Uterus (tissue), 4 donors: ENCODE measurements around the gene MAIP1. TPM values are rescaled to one million over a fixed set of nuclear protein-coding genes. Genes with fewer than 3 reads are reported as not detected.

Experiments
- DNase-seq, 2 donors: peaks; one replicate each; pipeline ENCODE4 v3.0.0-alpha.2; 2019 to 2020
- H3K27ac ChIP-seq, 2 donors: fragments of 200-600 bp; sonication (generic); 1 replicate in 1 of 2; 2 replicates in 1 of 2; pipeline ENCODE4 v1.5.1; 2016 to 2018
- H3K27me3 ChIP-seq, 2 donors: fragments of 200-600 bp; sonication (generic); one replicate each; pipeline ENCODE4 v1.5.1; 2018 to 2019; ENCODE audit warnings: control low read depth in 1 of 2
- H3K36me3 ChIP-seq, 2 donors: fragments of 200-600 bp; sonication (generic); one replicate each; pipeline ENCODE4 v1.5.1; 2019; ENCODE audit warnings: control low read depth in 1 of 2
- H3K4me1 ChIP-seq, 2 donors: fragments of 200-600 bp; sonication (generic); one replicate each; pipeline ENCODE4 v1.5.1; 2018 to 2019; ENCODE audit warnings: control low read depth in 1 of 2
- H3K4me3 ChIP-seq, 2 donors: fragments of 200-600 bp; sonication (generic); 1 replicate in 1 of 2; 2 replicates in 1 of 2; pipeline ENCODE4 v1.5.1; 2018 to 2019; ENCODE audit warnings: mild to moderate bottlenecking in 1 of 2
- H3K9me3 ChIP-seq, 2 donors: fragments of 200-600 bp; sonication (generic); one replicate each; pipeline ENCODE4 v1.5.1; 2019; ENCODE audit warnings: control low read depth in 1 of 2
- POLR2A ChIP-seq, 2 donors: fragments of 450-650 bp; IDR thresholded peaks; one replicate each; pipeline ENCODE4 v1.6.1; 2016; ENCODE audit warnings: antibody characterized with exemption in 2 of 2, mild to moderate bottlenecking in 1 of 2, moderate library complexity in 1 of 2
- intact Hi-C: fragments of 100-400 bp; cut with DNase I; formaldehyde crosslinking; loops from one replicate; pipeline ENCODE4 v1.15.1; 2023; ENCODE audit warnings: low total_unique reads
- total RNA-seq, 4 donors: library from RNA; depleted of rRNA in 3 of 4; stranded (reverse); fragments of >200 nt in 3 of 4; gene quantifications; one replicate each; pipeline versions ENCODE4 v1.1.0 to v1.2.4, GENCODE V29; 2014 to 2023
- TF ChIP-seq, protein P1 (sequence below), 4 experiments: fragments of 200-600 bp in 2 of 4; fragments of 450-650 bp in 2 of 4; sonication (generic) in 2 of 4; IDR thresholded peaks; one replicate each; pipeline ENCODE4 v1.5.1; 2016 to 2019; ENCODE audit warnings: antibody characterized with exemption in 4 of 4, mild to moderate bottlenecking in 2 of 4, moderate library complexity in 1 of 4
- donor health status: DM: yes; HTN: yes; CAD: no.

The MAIP1 gene
- total RNA-seq, 4 donors from 2014 or later = 14.9 to 44.1 (median 16.4) TPM

DNA sequence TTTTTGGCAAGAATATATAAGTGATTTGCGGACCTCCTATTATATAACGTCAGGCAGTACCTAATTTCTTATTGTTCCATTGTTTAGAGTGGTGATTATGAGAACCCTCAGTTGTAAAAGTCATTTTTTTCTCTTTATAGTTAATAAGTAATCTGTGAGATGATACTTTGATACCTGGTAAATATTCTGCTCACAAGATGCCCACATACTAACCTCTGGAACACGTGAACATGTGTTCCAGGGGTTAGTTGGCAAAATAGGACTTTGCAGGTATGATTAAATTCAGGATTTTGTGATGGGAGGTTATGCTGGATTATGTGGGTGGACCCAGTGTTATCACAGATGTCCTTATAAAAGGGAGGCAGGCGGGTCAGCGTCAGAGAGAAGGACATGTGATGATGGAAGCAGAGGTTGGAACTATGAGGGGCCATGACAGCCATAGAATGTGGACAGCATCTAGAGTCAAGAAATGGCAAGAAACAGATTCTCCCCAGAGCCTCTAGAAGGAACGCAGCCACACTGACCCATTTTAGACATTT lies 16.8 kb downstream of the MAIP1 start:
- Histone ChIP-seq H3K4me3 (no peak overlapping the region), H3K36me3 (no peaks in the 10 kb centered on the region), H3K27me3 (no peaks in the 10 kb centered on the region), H3K4me1 (no peaks in the 10 kb centered on the region), H3K9me3 (no peaks in the 10 kb centered on the region), H3K27ac (no peak overlapping the region)
- intact Hi-C loops = no loop called here
- no peak for DNase-seq
- TF ChIP-seq, protein P1, sequence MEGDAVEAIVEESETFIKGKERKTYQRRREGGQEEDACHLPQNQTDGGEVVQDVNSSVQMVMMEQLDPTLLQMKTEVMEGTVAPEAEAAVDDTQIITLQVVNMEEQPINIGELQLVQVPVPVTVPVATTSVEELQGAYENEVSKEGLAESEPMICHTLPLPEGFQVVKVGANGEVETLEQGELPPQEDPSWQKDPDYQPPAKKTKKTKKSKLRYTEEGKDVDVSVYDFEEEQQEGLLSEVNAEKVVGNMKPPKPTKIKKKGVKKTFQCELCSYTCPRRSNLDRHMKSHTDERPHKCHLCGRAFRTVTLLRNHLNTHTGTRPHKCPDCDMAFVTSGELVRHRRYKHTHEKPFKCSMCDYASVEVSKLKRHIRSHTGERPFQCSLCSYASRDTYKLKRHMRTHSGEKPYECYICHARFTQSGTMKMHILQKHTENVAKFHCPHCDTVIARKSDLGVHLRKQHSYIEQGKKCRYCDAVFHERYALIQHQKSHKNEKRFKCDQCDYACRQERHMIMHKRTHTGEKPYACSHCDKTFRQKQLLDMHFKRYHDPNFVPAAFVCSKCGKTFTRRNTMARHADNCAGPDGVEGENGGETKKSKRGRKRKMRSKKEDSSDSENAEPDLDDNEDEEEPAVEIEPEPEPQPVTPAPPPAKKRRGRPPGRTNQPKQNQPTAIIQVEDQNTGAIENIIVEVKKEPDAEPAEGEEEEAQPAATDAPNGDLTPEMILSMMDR (IDR thresholded peaks at IDR 0.05) = no peak
- no peak for TF ChIP-seq POLR2A (IDR thresholded peaks at IDR 0.05)

DNA sequence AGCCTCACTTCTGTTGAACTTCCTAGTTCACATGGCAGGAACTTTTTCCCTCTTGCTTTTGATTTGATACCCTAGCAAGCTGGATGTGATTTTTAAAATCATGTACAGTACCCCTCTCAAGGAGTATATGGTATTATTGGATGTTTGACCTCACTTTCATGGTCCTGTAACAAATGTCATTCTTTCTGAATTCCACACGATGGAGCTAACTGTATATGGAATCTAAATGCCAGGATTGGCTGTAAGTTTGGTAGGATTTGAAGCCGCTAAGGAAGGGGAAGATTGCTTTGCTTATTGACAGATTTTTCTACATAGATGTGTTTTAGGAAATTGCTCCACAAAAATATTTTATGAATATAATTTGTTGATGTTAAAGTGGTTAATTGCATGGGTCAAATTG lies 18.3 kb downstream of the MAIP1 start:
- Histone ChIP-seq H3K36me3 (no peaks in the 10 kb centered on the region), H3K9me3 (no peaks in the 10 kb centered on the region), H3K4me1 (no peaks in the 10 kb centered on the region), H3K4me3 (no peak overlapping the region), H3K27me3 (no peaks in the 10 kb centered on the region), H3K27ac (no peak overlapping the region)
- no peak for DNase-seq
- intact Hi-C loops = no loop called here
- TF ChIP-seq, protein P1 (IDR thresholded peaks at IDR 0.05) = peak; percentile 24 to 57 (median 30)
- TF ChIP-seq POLR2A (IDR thresholded peaks at IDR 0.05) = no peak

DNA sequence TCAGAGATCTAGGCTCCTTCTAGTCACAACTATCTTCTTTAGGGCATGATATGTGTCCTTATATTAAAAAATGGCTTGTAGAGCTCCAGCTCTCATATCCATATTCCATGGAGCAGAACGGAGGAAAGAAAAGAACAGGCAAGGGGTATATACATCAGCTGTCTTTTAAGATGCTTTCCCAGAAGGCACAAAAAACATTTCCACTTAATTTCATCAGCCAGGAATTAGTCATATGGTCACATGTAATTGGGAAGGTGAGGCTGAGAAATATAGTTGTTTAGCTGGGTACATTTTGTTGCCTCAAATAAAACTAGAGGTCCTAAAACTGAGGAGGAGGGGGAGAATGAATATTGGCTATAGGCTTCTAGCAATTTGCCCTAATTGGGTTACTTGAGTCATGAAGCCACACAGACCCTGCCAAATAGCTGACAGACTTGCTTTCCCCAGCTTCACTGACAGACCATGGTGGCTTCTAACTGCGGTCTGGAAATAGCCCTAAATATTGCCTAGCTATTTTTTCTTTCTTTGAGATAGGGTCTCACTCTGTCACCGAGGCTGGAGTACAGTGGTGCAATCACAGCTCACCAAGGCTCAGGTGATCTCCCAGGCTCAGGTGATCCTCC lies 20.0 kb downstream of the MAIP1 start:
- no peak for DNase-seq
- no peaks in the 10 kb centered on the region for H3K9me3 ChIP-seq
- TF ChIP-seq, protein P1 (IDR thresholded peaks at IDR 0.05) = no peak
- TF ChIP-seq POLR2A (IDR thresholded peaks at IDR 0.05) = no peak
- intact Hi-C loops = no loop called here
- no peak overlapping the region for H3K27ac ChIP-seq
- no peaks in the 10 kb centered on the region for H3K4me1 ChIP-seq
- no peak overlapping the region for H3K4me3 ChIP-seq
- no peaks in the 10 kb centered on the region for H3K36me3 ChIP-seq
- H3K27me3 ChIP-seq = no peaks in the 10 kb centered on the region

GRCh38 chr2:199977984-199978415 lies 22.6 kb downstream of the MAIP1 start:
- Histone ChIP-seq H3K27ac (no peak overlapping the region), H3K36me3 (no peaks in the 10 kb centered on the region), H3K27me3 (no peaks in the 10 kb centered on the region), H3K9me3 (no peaks in the 10 kb centered on the region), H3K4me3 (no peak overlapping the region), H3K4me1 (no peaks in the 10 kb centered on the region)
- intact Hi-C loops = no loop called here
- TF ChIP-seq POLR2A (IDR thresholded peaks at IDR 0.05) = no peak
- TF ChIP-seq, protein P1 (IDR thresholded peaks at IDR 0.05) = no peak
- DNase-seq = no peak

DNA sequence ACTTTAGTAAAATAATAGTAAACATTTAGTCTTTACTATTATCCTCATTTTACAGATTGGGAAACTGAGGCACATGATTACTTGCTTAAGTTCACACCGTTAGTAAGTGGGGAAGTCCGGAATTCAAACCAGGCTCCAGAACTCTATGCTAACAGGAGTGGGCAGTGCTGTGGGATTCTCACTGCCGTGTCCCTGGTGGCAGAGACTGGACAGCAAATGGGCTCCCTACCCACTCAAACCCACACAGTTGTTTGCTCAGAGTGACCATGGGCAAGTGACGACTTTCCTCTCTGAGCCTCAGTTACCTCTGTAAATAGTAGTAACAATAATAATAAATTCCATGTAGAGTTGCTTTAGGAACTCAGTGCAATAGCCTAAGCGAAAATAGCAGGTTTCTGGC lies 24.0 kb downstream of the MAIP1 start:
- no peak for DNase-seq
- Histone ChIP-seq H3K27ac (no peak overlapping the region), H3K9me3 (no peaks in the 10 kb centered on the region), H3K27me3 (no peaks in the 10 kb centered on the region), H3K36me3 (no peaks in the 10 kb centered on the region), H3K4me3 (no peak overlapping the region), H3K4me1 (peaks cover 0 to 3% of the 10 kb centered on the region in 2 donors)
- intact Hi-C loops = no loop called here
- TF ChIP-seq POLR2A (IDR thresholded peaks at IDR 0.05) = no peak
- TF ChIP-seq, protein P1 (IDR thresholded peaks at IDR 0.05) = no peak
